ENCODE results near the gene PRKN.
A peak's percentile ranks its signal among the peaks of the same experiment; 100 is the strongest.
"Not testable (repeated sequence)": the region's sequence is repeated elsewhere in the genome, so short reads cannot be mapped to it uniquely, and the experiment has no call there.

Gene PRKN

GRCh38 chr6:161354276-161354840 is 1373.2 kb downstream of the PRKN start:
- DNase-seq, result no peak

DNA sequence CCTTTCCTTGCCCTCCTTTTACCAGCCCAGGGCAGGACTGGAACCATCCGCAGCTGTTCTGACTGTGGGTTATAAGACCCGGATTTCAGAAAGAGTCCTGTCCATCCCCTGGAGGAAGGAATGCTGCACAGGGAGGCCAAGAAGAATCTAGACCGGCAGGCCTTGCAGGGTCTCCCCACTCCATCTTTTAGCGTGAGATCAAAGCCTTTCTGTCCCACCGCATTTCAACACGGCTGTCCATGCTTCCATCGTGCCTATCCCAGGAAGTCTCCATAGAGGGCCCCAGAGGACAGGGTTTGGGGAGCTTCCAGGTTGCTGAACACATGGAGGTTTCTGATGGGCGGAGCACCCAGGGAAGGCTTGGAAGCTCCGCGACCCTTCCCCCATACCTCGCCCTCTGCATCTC is 1374.4 kb downstream of the PRKN start:
- peak; percentile 26 for DNase-seq

DNA sequence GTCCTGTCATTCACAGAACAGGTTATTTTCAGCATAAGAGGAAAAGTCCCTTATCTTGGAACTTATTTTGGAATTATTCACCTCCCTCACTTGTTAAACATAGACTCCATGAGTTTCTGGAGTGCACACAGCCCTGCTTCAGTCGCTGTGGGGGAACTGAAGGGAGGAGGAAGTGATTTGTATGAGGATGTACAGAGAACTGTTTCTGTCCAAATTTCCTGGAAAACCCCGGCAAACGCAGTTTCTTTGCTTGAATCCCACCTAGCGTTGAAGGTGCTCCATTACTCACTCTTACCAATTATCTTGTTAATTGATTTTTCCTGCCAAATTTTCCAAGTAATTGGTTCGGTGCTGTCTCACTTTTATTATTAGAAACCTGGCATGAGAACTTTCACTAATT is 1375.7 kb downstream of the PRKN start:
- DNase-seq, result peak; percentile 16

GRCh38 chr6:161349886-161350285 is 1377.7 kb downstream of the PRKN start:
- DNase-seq, result no peak

GRCh38 chr6:161348628-161348994 is 1379.0 kb downstream of the PRKN start:
- no peak for DNase-seq

DNA sequence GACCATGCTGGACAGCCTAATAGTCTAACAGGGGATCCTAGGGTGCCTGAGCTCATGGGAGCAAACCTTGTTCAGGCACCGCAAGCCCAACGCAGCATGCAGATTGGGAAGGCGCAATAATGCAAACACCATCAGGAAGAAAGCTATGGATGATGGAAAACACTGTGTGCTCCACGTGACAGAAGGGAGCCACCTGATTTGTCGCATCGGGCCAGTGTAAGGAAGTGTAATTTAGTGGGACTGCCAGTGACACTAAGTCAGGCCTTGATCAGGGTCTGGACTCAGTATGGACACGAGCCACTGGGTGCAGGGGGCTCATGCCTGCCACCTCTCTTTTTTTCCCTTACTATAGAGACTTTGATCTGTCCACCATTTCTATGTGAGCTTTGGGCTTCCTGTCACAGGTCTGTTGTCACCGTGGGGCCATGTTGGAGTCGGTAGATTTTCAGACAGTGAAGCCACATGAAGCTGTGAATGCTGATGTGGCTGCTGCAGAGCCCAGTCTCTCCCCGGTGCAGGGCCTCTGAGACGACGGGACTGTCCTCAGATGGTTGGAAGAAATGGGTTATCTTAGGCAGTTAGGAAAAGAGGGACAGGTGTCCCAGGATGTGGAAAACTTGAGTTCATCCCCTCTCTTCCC is 1379.5 kb downstream of the PRKN start:
- DNase-seq, result no peak

DNA sequence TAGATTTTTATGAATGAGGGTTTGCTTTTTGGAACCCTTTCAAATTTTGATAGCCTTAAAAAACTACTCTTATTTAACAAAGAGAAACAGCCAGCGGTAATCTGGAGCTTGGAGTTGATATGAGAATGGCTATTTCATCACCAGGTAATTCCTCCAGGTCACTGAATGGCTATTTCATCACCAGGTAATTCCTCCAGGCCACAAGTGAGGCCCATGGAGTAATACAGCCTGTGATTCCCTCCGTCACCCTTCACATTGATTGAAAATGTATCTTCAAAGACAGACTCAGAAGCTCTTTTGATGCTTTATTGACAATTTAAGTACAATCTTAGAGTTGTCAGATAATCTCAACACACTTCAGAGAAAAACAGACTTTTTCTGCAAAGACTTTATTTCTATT is 1380.4 kb downstream of the PRKN start:
- no peak for DNase-seq

- no peak for DNase-seq
Measured at GRCh38 chr6:161346717-161347116, 1380.8 kb downstream of the PRKN start.

DNA sequence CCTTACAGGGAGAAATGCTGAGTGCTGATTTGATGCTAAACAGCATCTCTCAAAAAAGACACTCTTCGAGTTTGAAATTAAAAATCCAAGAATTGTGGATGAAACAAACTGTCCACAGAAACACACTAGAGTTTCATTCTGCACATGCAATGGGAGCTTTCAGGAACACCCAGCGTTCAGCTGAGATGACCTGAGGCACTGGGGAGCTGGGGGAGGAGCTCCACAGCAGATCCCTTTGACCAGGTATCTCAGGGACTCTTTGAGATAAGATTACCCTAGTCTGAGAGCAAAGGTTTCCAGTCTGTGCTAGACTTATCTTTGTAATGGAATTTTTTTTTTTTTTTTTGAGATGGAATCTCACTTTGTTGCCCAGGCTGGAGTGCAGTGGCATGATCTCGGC is 1382.9 kb downstream of the PRKN start:
- no peak for DNase-seq

- DNase-seq, result no peak
Measured at GRCh38 chr6:161342039-161342438, 1385.5 kb downstream of the PRKN start.

GRCh38 chr6:161341638-161342037 is 1385.9 kb downstream of the PRKN start:
- DNase-seq, result no peak

DNA sequence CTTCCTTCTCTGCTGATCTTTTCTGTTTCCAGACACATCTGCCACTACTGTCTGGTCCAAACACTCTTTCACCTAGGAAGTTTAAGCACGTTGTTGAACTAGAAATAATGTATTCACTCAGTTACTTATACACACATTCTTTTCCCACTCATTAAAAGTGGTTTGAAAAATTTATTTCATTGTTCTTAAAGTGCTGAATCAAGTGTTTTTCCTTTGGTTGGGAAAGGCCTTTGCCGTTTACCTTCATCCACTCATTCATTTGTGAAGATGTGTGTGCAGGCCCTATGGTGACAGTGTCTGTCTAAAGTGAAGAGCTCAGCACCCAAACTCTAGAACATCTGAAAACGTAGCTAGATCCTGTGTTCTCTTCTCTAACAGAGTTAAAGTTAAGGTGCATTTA is 1389.6 kb downstream of the PRKN start:
- no peak for DNase-seq

GRCh38 chr6:161336479-161336878 is 1391.1 kb downstream of the PRKN start:
- DNase-seq, result no peak

DNA sequence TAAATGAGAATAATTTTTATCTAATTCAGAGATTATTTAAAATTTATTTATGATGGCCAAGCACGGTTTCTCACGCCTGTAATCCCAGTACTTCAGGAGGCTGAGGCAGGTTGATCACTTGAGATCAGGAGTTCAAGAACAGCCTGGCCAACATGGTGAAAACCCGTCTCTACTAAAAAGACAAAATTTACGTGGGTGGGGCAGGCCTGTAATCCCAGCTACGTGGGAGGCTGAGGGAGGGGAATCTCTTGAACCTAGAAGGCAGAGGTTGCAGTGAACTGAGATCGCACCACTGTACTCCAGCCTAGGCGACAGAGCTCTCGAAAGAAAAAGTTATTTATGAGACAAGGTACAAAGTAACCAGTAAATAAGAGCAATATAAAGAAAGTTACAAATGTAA is 1394.2 kb downstream of the PRKN start:
- DNase-seq, result no peak

- not testable (repeated sequence) for DNase-seq
Measured at GRCh38 chr6:161331402-161332081, 1396.0 kb downstream of the PRKN start.

DNA sequence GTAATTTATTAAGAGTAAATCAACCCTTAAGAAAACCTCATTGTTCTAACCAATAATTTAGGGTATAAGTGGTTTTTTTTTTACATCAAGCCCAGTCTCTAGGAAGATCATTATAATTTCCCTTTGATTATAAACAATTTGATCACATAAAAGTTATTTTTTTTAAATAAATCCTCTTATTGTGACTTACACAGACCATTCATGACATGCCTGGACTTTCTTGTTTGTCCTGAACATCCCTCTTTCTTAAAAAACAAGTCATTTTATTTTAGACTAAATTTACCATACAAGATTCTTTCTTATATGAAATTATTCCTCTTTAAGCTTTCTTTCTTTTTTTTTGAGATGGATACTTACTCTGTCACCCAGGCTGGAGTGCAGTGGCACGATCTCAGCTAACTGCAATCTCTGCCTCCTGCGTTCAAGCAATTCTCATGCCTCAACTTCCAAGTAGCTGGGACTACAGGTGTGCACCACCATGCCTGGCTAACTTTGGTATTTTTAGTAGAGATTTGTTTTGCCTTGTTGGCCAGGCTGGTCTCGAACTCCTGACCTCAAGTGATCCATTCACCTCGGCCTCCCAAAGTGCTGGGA is 1400.1 kb downstream of the PRKN start:
- DNase-seq, result peak; percentile 28

DNA sequence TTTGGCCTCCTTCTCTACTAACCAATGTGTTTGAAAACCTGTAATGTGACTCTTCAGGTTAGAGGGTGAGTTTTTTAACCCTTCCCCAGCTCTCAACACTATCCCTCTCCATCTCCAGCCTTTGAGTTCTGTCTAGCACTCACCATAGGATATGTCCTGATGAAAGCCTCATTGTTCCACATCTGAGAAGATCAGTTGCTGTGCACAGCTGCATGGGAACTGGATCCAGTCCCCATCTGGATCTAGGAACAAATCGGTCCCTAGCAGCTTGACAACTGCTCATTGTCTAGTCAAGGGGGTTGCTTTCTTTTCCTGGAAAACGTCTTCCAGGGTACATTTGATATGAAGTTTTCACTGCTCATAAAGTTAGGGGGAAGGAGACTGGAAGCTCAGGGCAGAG is 1408.3 kb downstream of the PRKN start:
- DNase-seq, result no peak

DNA sequence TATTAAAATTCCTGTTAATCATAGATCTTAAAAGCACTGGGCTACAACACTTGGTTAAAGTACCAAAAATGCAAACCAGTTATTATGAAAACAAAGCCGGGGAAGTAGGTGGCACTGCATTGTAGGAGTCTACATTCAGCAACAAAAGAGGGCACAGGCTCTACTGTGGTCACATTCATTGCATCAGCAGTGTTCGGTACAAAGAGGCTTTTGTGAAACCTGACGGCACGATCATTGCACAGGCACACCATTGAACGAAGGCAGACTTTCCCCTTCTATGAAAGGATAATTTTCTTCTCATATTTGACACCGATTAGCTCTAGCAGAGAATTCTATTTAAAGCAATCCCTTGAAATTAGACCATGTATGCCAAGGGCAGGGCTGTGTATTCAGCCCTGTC is 1409.1 kb downstream of the PRKN start:
- DNase-seq, result no peak

DNA sequence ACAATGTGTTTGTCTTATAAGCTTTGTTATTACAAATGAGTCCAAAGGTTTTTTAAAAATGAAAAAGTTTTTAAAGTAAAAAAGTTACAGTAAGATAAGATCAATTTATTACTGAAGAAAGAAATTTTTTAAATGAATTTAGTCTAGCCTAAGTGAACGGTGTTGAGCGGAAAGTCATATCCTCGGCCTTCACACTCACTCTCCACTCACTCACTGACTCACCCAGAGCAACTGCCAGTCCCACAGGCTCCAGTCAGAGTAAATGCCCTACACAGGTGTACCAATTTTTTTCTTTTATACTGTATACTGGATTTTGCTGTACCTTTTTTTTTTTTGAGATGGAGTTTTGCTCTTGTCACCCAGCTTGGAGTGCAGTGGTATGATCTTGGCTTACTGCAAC is 1411.0 kb downstream of the PRKN start:
- DNase-seq, result no peak

DNA sequence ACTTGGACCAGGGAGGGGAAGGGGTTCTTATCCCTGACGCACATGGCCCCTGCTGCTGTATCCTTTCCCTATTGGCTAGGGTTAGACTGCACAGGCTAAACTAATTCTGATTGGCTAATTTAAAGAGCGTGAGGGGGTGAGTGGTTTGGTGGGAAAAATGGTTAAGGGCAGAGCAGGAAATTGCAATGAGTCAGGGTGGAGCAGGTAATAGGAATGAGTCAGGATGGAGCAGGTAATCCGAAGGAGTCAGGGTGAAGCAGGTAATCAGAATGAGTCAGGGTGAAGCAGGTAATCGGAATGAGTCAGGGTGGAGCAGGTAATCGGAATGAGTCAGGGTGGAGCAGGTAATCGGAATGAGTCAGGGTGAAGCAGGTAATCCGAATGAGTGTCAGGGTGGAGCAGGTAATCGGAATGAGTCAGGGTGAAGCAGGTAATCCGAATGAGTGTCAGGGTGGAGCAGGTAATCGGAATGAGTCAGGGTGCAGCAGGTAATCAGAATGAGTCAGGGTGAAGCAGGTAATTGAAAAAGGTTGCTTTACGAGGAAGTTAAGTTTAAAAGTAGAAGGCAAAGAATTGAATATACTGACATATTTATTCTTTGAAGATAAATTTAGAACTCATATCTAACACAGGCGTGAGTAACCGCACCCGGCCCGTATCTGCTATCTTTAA is 1412.2 kb downstream of the PRKN start:
- DNase-seq, result not testable (repeated sequence)

DNA sequence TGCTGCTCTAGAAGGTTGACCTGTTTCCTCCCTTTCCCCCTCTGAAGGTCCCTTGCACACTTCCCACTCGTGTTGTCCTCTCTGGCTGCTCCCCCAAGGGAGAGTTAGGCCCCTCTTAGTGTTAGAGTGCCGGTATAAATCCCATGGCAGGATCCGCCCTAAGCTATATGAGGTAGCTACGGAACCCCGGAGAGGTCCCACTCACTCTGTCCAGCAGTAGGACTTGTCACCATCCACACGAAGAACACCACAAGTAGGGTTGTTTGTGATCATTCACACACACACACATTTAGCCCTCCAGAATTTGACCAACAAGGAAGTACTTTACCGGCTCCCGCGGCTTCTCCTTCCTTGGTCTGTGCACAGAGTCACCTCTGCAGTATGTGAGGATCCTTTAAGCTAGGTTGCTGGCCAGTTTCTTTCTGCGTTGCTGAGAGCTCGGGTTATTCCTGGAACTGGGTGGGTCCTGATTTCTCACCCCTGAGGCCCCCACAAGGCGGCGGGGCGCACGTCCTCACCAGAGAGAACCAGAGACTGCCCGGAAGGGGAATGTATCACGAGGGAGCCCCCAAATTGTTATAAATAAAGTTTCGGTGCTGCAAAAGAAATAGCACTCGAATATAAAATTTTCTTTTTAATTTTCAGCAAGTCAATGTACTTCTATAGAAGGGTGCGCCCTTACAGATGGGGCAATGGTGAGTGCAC is 1412.9 kb downstream of the PRKN start:
- not testable (repeated sequence) for DNase-seq

- no peak for DNase-seq
Measured at GRCh38 chr6:161313940-161314509, 1413.5 kb downstream of the PRKN start.

GRCh38 chr6:161313475-161313874 is 1414.1 kb downstream of the PRKN start:
- DNase-seq, result not testable (repeated sequence)

Data from hematopoietic multipotent progenitor cell treated with erythropoietin and hydrocortisone succinate and interleukin-3 and kit ligand, for 6 days (in vitro differentiated cells).